ENCODE measurements around the gene CEP131.

The CEP131 gene

GRCh38 chr17:81251709-81252301 lies 29.0 kb upstream of the CEP131 start:
- DNase-seq = no peak

GRCh38 chr17:81251094-81251708 lies 28.4 kb upstream of the CEP131 start:
- ATAC-seq = no peak
- DNase-seq = no peak

More at GRCh38 chr17:81251709-81252301, 29.0 kb upstream of the CEP131 start:
- ATAC-seq = no peak

DNA sequence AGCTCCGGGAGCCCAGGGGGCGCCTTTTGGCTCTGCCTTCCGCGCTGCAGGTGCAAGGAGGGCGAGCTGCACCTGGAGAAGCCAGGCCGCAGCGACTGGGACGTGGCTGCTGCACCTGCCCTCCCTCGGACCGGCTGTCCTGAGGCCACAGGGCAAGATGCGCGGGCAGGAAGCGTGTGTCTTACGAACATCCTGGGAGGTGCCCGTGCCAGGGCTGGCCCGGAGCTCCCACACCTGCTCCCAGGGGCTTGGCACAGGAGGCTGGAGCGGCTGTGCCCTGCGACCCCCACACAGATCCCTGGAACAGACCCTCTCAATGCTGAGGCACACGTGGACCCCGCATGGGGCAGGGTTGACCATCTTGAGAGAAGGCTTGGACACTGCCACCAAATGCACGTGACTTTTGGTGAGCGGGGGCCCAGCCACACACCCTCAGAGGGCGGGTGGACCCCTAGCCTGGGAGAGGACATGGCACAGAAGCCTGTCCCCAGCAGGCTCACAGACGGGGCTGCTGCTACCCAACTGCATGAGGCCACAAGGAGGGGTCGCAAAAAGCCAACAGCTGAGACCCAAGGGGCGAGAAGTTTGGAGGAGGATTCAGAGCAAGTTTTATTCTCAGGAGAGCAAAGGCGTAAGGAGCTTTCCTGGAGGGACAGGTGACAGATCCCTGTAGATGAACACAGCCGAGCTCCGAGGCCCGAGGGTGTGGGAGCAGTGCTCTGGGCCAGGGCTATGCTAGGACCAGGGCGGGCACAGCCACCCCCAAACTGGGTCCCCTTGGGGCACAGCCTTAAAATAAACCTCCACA lies 27.7 kb upstream of the CEP131 start:
- no peak for DNase-seq
- no peak for ATAC-seq

DNA sequence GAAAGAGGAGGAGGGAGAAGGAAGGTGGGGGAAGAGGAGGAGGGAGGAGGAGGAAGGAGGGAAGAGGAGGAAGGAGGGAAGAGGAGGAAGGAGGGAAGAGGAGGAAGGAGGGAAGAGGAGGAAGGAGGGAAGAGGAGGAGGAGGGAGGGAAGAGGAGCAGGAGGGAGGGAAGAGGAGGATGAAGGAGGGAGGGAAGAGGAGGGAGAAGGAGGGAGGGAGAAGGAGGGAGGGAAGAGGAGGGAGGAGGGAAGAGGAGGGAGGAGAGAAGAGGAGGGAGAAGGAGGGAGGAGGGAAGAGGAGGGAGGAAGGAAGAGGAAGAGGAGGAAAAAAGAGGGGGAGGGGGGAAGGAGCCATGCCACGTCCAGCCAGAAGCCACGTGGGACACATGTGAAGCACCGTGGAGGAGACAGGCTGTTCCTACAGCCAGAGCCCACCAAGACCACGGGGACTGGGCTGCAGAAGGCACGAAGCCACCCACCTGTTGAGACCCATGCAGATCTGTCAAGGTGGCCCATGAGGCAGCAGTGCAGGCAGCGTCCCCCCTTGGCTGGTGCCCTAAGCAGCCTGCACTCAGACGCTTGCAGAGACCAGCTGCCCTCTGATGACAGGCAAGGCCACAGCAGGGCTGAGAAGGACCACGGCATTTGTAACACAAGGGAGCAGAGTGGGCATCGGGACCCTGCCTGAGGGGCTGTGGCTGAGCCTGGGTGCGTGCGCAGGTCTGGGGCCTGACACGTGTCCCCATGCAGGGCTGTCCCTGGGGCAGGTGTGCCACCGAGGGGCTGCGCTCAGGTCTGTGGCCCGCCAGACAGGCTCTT lies 26.7 kb upstream of the CEP131 start:
- no peak for DNase-seq
- ATAC-seq = no peak

DNA sequence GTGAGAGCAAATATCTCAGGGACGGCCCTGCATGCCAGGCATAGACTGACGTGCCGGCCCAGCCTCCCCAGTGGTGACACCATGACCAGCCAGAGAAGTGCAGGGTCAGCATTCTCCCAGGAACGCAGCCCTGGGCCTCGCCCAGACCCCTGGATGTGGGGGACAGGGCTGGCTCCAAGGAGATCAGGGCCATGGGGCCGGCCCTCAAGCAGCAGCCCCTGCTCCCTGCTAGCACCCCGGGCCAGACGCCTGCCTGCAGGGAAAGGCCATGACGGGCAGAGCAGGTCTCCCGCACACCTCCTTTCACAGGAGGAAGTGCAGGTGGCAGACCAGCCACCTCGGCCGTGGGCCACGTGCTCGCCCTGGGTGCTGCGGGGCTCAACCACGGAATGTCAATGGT lies 25.9 kb upstream of the CEP131 start:
- no peak for ATAC-seq

DNA sequence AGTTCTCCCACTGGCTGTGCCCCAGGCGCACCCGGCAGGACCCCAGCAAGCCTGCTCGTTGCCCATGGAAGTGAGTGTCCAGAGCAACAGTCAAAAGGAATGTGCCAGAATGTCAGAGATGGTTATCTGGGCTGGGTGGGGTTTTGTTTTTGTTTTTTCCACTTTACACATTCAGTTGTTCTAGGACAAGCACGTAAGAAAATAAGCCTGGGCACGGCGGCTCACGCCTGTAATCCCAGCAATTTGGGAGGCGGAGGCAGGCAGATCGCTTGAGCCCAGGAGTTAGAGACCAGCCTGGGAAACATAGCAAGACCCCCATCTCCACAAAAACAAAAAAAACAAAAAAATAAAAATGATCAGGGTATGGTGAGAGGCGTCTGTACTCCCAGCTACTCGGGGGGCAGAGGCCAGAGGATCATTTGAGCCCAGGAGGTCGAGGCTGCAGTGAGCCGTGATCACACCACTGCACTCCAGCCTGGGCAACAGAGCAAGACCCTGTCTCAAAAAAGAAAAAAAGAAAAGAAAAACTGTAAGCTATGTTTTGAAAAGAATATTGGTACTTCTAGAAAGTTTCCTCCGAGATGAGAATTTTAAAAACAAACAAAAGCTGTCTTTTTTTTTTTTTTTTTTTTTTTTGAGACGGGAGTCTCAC lies 24.7 kb upstream of the CEP131 start:
- ATAC-seq (no peak), DNase-seq (no peak)

More for the DNA sequence above, 25.9 kb upstream of the CEP131 start:
- no peak for DNase-seq

DNA sequence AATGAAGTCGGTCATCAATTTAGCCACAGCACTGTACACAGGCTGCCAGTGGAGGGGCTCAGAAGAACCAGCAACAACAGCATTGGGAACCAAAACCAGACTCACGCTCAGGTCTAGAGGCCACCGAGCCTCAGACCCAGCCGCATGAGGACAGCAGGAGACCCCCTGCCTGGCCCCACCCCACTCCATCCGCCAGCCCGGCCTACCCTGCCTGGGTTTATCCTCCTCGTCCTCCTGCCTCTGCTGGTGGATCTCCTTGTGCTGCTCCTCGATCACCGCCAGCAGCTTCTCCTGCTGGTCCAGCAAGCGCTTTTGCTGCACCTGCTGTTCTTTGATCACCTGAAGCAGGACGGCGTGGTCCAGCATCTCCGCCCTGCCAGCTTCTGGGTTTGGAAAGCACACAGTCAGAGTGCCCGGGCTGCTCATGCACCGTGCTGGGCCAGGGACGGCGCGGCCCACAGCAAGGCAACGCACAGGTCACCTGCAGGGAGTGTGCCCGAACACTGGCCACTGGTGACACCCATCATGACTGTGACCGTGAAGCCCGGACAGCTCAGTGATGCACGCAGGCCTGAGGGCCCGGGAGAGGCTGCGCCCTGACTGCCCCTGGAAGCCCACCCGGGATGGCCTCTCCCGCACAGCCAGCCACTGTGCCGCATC lies 24.0 kb upstream of the CEP131 start:
- ATAC-seq = no peak
- no peak for DNase-seq

DNA sequence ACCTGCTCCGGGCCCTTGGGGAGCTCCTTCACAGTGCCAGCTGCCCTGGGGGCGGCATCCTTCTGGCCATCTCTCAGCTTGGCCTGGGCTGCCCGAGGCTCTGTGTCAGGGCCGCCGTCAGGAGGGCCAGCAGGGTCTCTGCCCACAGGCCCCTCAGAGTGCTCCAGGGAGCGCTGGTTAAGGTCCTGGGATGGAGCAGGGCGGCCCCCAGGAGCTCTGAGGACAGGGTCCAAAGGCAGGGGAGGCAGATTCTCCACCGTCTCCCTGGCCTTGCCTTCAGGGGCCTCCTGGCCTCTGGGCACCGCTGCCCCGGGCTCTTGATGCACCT lies 23.5 kb upstream of the CEP131 start:
- no peak for DNase-seq
- no peak for ATAC-seq

DNA sequence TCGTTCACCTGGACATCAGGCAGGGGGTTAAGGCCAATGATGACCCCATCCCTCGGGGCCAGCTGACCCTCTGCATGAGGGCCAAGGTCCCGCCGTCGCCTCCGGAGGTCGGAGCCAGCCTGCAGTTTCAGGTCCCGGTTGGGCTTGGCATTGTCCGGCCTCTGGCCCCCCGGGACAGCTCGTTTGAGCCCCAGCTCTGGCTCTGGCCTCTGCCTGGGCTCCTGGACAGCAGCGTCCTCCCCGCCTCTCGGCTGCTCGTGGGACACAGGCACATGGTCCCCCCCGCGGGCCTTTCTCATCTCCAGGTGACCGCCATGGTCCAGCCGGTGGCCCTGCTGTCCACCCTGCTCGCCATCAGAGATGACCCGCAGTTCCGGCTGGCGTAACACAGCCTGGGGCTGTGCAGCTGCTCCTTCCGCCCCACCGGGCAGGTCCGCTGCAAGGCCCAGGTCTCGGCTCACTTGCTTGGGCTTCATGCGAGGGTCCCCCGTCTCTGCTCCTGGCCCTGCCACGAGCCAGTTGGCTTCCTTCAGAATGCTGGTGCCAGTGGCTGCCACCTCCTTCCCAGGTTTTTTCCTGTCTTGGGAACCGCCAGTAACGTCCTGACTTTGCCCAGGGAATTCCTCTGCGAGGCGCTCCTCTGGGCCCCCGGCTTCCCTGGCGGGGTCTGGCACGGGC lies 23.0 kb upstream of the CEP131 start:
- DNase-seq = no peak
- ATAC-seq = no peak

DNA sequence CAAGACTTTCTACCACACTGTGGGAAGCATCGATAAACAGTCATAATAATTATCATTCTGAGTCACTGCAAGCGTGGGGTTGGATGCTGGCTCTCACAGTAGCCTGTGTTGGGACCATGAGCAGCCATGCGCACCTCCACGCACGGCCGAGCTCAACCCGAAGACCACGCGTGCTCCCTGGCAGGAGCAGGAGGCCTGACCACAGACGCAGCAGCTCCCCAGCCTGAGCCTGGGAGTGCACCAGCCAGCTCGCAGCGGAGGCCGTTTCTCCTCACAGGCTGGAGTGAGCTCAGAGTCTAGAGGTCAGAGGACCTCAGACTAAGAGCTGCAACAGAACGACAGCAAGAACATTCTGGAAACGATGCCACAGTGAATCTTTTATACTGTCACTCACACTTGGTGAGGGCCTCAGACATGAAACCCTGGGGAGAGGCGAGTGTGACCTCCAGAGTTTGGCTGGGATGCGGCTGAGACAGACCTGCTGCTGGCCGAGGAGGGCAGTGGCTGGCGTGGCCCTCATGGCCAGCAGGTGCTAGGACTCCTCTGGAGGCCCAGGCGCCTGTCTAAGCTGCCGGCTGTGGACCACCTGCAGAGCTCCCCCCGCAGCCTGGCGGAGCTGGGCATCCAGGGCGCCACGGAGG lies 22.4 kb upstream of the CEP131 start:
- peak; percentile 16 for ATAC-seq
- DNase-seq = no peak

- DNase-seq (no peak), ATAC-seq (no peak)
Observed at GRCh38 chr17:81244358-81245023, 21.7 kb upstream of the CEP131 start.

DNA sequence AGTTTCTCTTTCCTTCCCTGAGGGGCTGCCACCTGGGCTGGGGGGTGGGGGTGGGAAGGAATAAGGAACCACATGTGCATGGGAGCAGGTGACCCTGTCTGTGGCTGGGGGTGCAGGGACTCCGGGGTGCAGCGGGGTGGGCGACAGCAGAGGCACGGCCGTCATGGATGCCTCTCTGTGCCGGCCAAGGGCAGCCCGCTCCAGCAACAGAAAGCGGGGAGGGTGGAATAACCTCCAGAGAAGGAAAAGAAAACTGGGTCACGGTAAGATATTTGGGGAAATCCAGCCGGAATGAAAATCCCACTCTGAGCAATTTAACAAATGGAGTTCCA lies 20.5 kb upstream of the CEP131 start:
- no peak for ATAC-seq
- no peak for DNase-seq

DNA sequence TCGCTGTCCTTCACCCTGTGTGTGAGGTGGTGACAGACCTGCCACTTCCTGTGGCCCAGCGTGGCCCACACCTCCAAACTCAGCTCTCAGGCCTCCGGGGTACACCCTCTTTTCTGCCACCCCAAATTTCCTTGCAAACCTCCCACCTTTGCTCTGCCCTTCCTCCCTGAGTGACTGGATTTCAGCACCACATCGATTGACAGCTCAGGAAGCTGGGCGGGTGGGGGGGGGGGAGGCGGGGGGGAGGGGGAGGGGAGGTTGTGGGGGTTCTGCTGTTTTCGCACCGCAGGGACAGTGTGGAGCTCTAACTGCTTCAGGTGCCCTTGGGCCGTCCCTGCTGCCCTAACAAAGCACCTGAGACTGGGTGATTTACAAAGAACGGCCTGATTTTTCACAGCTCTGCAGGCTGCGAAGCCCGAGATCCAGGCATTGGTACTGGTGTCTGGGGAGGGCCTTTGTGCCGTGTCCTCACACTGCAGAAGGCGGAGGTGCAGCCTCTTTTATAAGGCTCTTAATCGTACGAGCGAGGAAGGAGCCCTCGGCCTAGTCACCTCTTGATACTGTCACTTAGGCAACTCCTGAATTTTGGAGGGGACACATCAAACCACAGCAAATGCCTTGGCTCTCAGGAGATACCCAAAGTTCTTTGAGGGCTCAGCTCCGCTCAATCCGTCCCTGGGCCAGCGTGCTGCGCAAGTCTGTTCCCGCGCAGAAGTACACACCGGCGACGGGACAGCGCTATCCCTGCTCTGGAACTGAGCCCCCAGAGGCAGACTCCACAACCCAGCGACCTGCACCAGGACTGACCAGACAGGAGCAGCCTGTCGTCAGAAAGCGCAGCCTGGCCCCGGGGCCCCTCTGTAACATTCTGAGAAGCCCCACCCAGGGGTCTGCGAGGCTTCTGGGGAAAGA lies 19.9 kb upstream of the CEP131 start:
- ATAC-seq (no peak), DNase-seq (no peak)

- peak; percentile 12 for ATAC-seq
- DNase-seq = peak; percentile 85
Observed at GRCh38 chr17:81241648-81242420, 19.1 kb upstream of the CEP131 start.

DNA sequence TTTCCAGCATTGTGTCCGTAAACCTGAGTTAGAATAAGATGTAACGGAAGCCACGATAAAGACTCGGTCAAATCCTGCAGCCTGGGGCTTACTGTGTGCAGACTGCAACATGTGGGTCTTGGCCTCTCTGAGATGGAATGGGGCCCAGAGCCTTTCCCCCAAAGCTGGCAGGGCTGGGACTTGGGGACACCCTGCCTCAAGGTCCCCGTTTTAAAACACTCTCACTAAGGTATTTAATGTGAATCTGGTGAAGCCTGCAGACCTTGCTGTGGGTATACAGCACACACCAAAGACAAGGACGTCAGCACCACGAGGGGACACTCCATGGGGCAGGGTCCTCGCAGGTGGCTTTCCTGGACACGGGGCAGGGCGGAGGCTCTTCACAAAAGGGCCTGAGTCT lies 18.4 kb upstream of the CEP131 start:
- DNase-seq (no peak), ATAC-seq (no peak)

GRCh38 chr17:81240761-81241160 lies 18.0 kb upstream of the CEP131 start:
- no peak for ATAC-seq
- no peak for DNase-seq

- peak; percentile 66 for DNase-seq
- no peak for ATAC-seq
Observed at GRCh38 chr17:81239714-81240555, 17.2 kb upstream of the CEP131 start.
